ENCODE measurements around the gene LRP1.

DNA sequence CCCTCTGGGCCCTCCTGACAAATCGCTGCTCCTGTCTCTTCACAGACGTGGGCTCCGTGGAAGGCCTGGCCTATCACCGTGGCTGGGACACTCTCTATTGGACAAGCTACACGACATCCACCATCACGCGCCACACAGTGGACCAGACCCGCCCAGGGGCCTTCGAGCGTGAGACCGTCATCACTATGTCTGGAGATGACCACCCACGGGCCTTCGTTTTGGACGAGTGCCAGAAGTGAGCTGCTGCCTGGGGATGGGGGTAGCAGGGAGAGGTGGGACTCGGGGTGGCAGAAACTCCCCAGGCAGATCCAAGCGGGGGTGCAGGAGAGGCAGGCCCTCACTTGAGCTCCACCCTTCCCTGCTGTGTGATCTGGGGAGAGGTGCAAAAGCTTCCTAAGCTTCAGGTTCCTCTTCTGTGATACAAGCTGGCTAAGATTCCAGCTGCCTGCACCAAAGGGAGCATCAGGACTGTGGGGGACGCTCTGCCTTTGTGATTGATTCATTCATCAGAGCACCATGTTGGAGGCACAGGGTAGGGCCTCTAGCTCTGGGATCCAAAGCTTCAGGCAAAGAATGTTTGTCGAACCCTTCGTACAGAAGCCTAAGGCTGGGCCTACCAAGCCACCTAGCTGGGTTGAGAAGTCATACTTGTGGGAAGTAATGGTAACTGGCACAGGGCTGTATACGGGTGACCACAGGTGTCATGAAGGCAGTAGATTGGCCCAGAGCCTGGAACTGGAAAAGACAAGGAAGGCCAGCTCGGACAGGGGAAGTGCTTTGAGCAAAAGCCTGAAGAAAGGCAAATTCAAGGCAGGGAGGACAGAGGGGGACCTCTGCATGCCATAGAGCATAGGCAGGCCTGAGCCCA lies 59.2 kb downstream of the LRP1 start:
- TF ChIP-seq, protein P1, sequence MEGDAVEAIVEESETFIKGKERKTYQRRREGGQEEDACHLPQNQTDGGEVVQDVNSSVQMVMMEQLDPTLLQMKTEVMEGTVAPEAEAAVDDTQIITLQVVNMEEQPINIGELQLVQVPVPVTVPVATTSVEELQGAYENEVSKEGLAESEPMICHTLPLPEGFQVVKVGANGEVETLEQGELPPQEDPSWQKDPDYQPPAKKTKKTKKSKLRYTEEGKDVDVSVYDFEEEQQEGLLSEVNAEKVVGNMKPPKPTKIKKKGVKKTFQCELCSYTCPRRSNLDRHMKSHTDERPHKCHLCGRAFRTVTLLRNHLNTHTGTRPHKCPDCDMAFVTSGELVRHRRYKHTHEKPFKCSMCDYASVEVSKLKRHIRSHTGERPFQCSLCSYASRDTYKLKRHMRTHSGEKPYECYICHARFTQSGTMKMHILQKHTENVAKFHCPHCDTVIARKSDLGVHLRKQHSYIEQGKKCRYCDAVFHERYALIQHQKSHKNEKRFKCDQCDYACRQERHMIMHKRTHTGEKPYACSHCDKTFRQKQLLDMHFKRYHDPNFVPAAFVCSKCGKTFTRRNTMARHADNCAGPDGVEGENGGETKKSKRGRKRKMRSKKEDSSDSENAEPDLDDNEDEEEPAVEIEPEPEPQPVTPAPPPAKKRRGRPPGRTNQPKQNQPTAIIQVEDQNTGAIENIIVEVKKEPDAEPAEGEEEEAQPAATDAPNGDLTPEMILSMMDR (IDR thresholded peaks at IDR 0.05; ENCODE audit: low read length), result no peak
- TF ChIP-seq EZH2 (optimal IDR thresholded peaks at IDR 0.05; ENCODE audit: low read depth, low read length), result no peak

All from MM.1S (cell line).